NCI-H524 treated with DMSO at 0.1 percent for 48 hours (cell line): Measurements from ENCODE around the gene HNRNPK.

ENCODE experiments used
- DNase-seq: peaks from one replicate; lab custom pipeline; 2025; lab: John Stamatoyannopoulos, UW

The HNRNPK gene

GRCh38 chr9:83979812-83980394, at the start of gene HNRNPK:
Gene HNRNPK, minus strand, starts transcription at chr9:83980215. Its CDS starts 1,963 bp downstream, at chr9:83978252.
- DNase-seq = peak; percentile 11

- DNase-seq = no peak
These were observed 47.2 kb upstream of the HNRNPK start for GRCh38 chr9:84027201-84027600.

- DNase-seq = no peak
These were observed 44.1 kb upstream of the HNRNPK start for GRCh38 chr9:84024041-84024575.

DNA sequence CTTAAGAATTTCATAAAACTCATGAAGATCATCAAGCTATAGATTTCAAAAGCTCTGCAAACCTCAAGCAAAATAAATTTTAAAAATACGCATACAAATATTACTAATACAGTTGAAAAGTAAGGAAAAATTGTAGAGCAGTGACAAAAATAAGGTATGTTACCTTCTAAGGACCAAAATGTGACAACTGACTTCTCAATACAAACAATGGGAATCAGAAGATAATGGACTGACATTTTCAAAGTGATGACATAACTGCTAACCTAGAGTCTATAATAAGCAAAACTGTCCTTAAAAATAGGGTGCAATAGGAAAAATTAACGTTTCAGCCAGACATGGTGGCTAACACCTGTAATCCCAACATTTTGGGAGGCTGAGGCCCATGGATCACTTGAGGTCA, 27.6 kb upstream of the HNRNPK start:
- no peak for DNase-seq

GRCh38 chr9:84003246-84003645, 23.2 kb upstream of the HNRNPK start:
- no peak for DNase-seq

DNA sequence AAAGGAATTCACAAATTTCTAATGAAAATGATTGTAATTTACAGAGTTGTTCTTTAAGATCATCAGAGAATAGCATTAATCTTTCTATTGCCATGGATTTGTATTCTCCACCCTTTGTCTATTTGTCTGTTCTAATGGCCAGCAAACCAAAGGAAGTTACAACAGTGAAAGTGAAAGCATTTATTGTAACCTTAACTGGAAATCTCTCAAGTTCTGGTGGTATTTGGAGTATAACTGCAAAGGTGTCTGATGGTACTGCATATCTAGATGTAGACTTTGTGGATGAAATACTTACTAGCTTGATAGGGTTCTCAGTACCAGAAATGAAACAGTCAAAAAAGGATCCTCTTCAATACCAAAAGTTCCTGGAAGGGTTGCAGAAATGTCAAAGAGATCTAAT, 22.3 kb upstream of the HNRNPK start:
- no peak for DNase-seq

GRCh38 chr9:84001621-84002020, 21.6 kb upstream of the HNRNPK start:
- DNase-seq = no peak

GRCh38 chr9:84000186-84000585, 20.2 kb upstream of the HNRNPK start:
- DNase-seq = no peak

DNA sequence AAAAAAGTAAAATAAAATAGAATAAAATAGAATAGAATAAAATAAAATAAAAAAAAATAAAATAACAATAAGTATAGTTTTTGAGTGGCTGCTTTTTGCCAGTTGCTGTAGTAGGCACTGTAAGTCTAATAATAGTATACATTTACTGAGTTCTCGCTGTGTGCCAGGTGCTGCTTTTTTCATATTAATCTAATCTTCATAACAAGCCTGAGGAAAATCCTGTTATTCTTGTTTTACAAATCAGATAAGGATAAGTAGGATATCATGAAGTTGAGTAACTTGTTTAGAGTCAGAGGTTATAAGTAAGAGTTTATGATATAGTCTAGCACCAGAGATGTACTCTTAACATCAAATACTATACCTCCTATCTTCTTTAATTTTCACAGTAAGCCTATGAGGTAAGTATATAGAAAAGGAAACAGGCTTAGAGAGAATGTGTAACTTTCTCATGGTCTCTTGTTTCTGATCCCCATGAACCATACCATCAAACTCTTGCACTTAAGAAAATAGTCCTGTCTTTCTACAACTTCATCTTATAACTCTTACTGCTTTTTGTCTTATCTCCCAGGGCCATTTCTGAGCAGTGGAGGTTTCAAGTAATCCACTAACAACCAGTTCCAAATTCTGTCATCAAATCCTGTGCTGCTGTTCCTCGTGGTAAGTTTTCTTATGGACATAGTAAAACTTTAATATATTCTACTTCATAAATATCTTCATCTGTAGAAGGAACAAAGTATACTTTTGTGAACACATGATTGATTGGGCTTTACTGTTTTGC, 19.3 kb upstream of the HNRNPK start:
- no peak for DNase-seq

DNA sequence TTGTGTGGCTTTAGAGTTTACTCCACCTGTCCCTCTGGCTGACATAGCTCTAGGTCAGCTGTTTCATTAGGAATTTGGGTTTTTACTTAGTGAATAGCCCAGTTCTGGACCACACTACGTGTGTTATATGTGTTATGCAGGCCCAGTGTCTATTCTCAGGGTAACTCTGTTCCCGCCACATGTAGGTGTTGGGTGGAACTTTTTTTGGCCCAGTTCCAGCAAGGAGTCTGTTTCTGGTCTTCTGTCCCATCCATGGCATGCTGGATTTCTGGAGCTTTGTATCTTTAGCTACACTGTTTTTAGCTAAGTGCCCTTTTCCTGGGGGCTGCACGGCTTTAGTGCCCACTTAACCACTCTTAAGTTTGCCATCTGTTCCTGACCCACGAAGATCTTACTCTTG, 16.1 kb upstream of the HNRNPK start:
- DNase-seq = no peak

DNA sequence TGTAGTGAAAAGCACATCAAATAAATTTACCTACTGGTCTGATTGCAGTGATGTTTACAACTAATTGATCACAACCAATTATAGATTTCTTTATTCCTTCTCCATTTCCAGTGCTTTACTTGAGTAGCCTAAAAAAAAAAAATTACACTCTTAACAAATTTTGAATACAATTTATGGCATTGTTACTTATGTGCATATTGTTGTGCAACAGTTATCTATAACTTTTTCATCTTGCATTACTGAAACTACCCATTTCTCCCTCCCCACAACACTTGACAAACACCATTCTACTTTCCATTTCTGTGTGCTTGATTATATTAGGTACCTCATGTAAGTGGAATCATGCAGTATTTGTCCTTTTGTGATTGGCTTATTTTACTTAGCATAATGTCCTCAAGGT, 12.9 kb upstream of the HNRNPK start:
- no peak for DNase-seq

DNA sequence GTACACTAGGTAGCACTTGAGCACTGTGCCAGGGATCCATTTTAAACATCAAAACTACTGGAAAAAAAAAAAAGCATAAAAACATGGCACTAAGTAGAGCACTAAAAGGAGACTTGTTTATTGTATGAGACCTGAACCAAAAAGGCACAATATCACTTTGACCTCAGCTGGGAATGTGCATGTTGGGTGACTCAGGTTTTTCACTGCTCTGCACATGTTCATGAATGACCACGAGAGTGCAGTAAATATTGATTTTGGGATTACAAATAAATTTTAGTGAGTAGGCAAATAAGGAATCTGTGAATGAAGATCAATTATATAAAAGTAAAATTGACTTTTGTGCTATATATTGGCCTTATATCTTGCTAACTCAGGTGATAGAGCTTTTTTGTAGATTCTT, 12.4 kb upstream of the HNRNPK start:
- no peak for DNase-seq

- no peak for DNase-seq
These were observed 11.3 kb upstream of the HNRNPK start for GRCh38 chr9:83991355-83991754.

DNA sequence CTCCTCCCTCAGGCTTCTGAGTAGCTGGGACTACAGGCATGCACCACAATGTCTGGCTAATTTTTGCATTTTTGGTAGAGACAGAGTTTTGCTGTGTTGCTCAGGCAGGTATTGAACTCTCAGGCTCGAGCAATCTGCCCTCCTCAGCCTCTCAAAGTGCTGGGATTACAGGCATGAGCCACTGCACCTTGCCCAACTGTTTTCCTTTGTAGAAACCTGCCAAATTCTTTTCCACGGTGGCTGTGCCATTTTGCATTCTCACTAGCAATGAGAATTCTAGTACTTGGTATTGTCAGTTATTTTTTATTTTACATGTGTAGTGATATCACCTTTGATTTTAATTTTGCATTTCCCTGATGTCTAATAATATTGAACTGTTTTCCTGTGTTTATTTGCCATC, 8.4 kb upstream of the HNRNPK start:
- no peak for DNase-seq

GRCh38 chr9:83987402-83987791, 7.4 kb upstream of the HNRNPK start:
- DNase-seq = no peak

- no peak for DNase-seq
These were observed 6.9 kb upstream of the HNRNPK start for GRCh38 chr9:83986765-83987401.

DNA sequence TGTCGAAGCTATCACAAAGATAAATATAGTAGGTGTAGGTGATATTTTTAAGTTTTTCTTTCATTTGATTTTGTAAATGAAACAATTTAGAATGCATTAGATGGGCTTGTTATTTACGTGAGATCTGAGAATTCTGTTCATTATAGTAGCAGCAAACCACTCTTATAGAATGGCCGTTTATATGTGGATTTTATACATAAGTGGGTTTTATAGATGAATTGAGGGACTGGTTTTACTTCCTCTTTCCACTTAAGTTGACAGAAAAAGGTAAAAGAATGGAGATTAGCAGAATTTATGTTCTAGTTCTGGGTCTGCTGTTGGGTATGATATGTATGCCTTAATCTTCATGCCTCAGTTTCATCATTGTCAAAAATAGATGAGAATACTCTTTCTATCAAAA, 6.2 kb upstream of the HNRNPK start:
- no peak for DNase-seq

GRCh38 chr9:83981126-83981871, 1.3 kb upstream of the HNRNPK start:
- no peak for DNase-seq

DNA sequence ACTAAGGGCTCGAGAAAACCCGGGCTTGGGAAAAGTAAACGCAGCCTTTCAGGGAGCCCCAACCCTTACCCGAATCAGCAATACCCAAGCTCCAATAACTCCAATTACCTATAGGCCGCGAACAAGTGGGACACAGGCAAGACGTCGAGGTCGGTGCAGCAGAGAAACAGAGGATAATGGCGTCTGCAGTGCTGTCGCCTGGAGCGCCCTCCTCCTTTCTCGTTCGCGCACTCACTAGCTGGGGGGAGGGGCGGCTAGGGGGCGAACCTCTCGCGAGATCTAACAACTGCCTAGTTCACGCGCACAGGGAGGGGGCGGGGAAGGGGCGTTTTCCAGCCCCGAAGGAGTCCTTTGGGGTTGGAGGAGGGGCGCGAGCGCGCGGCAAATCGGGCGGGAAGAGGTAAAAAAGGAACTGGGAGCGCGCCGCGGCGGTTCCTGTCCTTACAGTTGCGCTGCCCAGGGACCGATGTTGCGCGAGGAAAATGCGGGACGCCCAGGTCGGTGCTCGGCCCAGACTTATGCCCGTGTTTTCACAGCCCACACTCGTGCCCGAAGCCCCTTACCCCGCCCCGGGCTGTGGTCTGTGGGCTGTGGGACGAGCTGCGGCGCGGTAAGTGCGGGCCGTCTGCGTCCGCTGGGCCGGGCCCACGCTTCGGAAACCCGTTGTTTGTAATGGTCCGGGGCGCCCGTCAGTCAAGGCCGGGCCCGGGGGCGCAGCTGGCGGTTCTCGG, 545 bp upstream of the HNRNPK start, which contains the start of gene RMI1:
TSS of gene RMI1 (plus strand) at position 411 of the 731 bp plus-strand sequence. CDS start 20,182 bp downstream, outside the sequence.
- DNase-seq = peak; percentile 34

GRCh38 chr9:83978992-83979811, 813 bp downstream of the HNRNPK start:
- DNase-seq = no peak

GRCh38 chr9:83977196-83977595, 2.8 kb downstream of the HNRNPK start:
- DNase-seq = no peak
